ENCODE results near the gene TMEM151A.

TMEM151A gene

GRCh38 chr11:66327171-66328030, 35.7 kb downstream of the TMEM151A start:
- peak; percentile 68 for DNase-seq (ENCODE audit: low read depth)
- H3K4me3 ChIP-seq (ENCODE audit: low read length), result no peak overlapping the region; the same call in 1 of the 2 replicates
- 0 out of 2 replicates have a peak, but pooled peaks have one; percentile 17 for TF ChIP-seq CTCF (conservative IDR thresholded peaks at IDR 0.05; ENCODE audit: low read length)

- TF ChIP-seq CTCF (conservative IDR thresholded peaks at IDR 0.05; ENCODE audit: low read length), result no peak
- no peak for DNase-seq (ENCODE audit: low read depth)
- H3K4me3 ChIP-seq (ENCODE audit: low read length), result no peak overlapping the region
Observed at GRCh38 chr11:66328031-66328301, 36.3 kb downstream of the TMEM151A start.

GRCh38 chr11:66328302-66329144, 36.8 kb downstream of the TMEM151A start:
- TF ChIP-seq CTCF (conservative IDR thresholded peaks at IDR 0.05; ENCODE audit: low read length), result peak; percentile 92
- H3K4me3 ChIP-seq (ENCODE audit: low read length), result peak overlapping the region; percentile 2
- peak; percentile 75 for DNase-seq (ENCODE audit: low read depth)

GRCh38 chr11:66329165-66329673, 37.5 kb downstream of the TMEM151A start:
- no peak for DNase-seq (ENCODE audit: low read depth)
- no peak overlapping the region for H3K4me3 ChIP-seq (ENCODE audit: low read length)
- TF ChIP-seq CTCF (conservative IDR thresholded peaks at IDR 0.05; ENCODE audit: low read length), result no peak

- TF ChIP-seq CTCF (conservative IDR thresholded peaks at IDR 0.05; ENCODE audit: low read length), result no peak
- no peak overlapping the region for H3K4me3 ChIP-seq (ENCODE audit: low read length)
- DNase-seq (ENCODE audit: low read depth), result no peak
Observed at GRCh38 chr11:66330931-66331330, 39.2 kb downstream of the TMEM151A start.

GRCh38 chr11:66331542-66332370, 40.1 kb downstream of the TMEM151A start:
- no peak for TF ChIP-seq CTCF (conservative IDR thresholded peaks at IDR 0.05; ENCODE audit: low read length)
- no peak for DNase-seq (ENCODE audit: low read depth)
- no peak overlapping the region for H3K4me3 ChIP-seq (ENCODE audit: low read length)

All from AG10803 (cell line).